HG03342 (cell line): ENCODE data around the gene INTS1.

Experiments used
- ATAC-seq: cut with Tn5 transposase; IDR thresholded peaks from one replicate; pipeline ENCODE4 v1.9.1; 2021; ENCODE audit warnings: mild to moderate bottlenecking, moderate library complexity; ENCODE audit not compliant: unreplicated experiment

Gene INTS1

GRCh38 chr7:1503816-1504775, at the start of gene INTS1:
Gene INTS1 (minus strand): TSS chr7:1504389. CDS start chr7:1503960, 429 bp downstream.
- peak; percentile 83 for ATAC-seq

GRCh38 chr7:1553512-1554210, 49.5 kb upstream of the INTS1 start:
- no peak for ATAC-seq

- no peak for ATAC-seq
Observed at GRCh38 chr7:1552200-1552599, 48.0 kb upstream of the INTS1 start.

- no peak for ATAC-seq
Observed at GRCh38 chr7:1550846-1551155, 46.6 kb upstream of the INTS1 start.

- no peak for ATAC-seq
Observed at GRCh38 chr7:1550005-1550845, 46.0 kb upstream of the INTS1 start.

GRCh38 chr7:1549357-1550004, 45.3 kb upstream of the INTS1 start:
- ATAC-seq, result no peak

GRCh38 chr7:1548944-1549343, 44.8 kb upstream of the INTS1 start:
- ATAC-seq, result no peak

GRCh38 chr7:1548438-1548831, 44.2 kb upstream of the INTS1 start:
- ATAC-seq, result no peak

- no peak for ATAC-seq
Observed at GRCh38 chr7:1547777-1548437, 43.7 kb upstream of the INTS1 start.

- ATAC-seq, result no peak
Observed at GRCh38 chr7:1546909-1547776, 43.0 kb upstream of the INTS1 start.

GRCh38 chr7:1546274-1546908, 42.2 kb upstream of the INTS1 start:
- ATAC-seq, result no peak

GRCh38 chr7:1545417-1546246, 41.4 kb upstream of the INTS1 start:
- ATAC-seq, result no peak

- ATAC-seq, result no peak
Observed at GRCh38 chr7:1544896-1545416, 40.8 kb upstream of the INTS1 start.

GRCh38 chr7:1544178-1544895, 40.1 kb upstream of the INTS1 start:
- ATAC-seq, result no peak

- no peak for ATAC-seq
Observed at GRCh38 chr7:1543826-1544177, 39.6 kb upstream of the INTS1 start.

GRCh38 chr7:1542841-1543747, 38.9 kb upstream of the INTS1 start:
- ATAC-seq, result no peak
